ENCODE measurements around the gene ZER1.

DNA sequence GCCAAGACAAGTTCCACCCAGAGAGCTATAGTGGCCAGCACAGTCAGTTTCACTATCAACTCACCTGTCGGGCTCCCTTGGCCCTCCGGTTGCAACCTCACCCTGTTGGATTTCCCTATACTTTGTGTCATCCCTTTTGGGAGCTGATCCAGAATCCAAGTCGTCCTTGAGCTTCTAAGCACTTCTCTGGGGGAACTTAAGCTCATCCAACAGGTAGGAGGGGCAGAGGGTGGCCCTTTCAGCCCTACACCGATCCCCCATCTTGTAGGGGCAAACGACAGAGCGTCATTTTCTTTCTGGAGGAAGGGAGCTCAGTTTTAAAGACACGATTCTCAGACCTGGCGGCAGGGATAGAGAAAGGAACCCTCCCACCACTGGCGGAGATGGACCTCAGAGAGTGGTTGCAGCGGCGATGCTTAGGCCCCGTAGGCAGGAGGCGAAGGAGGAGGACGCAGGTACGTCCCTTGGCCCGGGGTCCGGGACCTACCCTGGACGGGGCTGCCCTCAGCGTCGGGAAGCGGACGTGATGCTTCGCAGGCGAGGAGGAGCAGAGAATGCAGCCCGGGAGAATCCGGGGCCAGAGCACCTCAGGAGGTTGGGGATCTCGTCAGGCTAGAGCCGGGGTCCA lies 519 bp downstream of the ZER1 start:
- no peak for TF ChIP-seq TCF4 (CRISPR knock-in tag; IDR thresholded peaks at IDR 0.05; ENCODE audit: borderline replicate concordance)
- TF ChIP-seq OSR1 (CRISPR knock-in tag; IDR thresholded peaks at IDR 0.05), result no peak
- no peak for TF ChIP-seq CSDC2 (CRISPR knock-in tag; IDR thresholded peaks at IDR 0.05)
- no peak for TF ChIP-seq ISL1 (CRISPR knock-in tag; IDR thresholded peaks at IDR 0.05)
